Measurements from ENCODE around the gene DUSP16.

DUSP16 gene

GRCh38 chr12:12460935-12461922 lies 101.4 kb downstream of the DUSP16 start:
- no peak for DNase-seq

GRCh38 chr12:12456637-12457036 lies 106.0 kb downstream of the DUSP16 start:
- DNase-seq: peak in 1 of 2 donors; percentile 54

GRCh38 chr12:12454315-12454714 lies 108.3 kb downstream of the DUSP16 start:
- no peak for DNase-seq

GRCh38 chr12:12453635-12454034 lies 109.0 kb downstream of the DUSP16 start:
- no peak for DNase-seq

GRCh38 chr12:12452326-12452902 lies 110.2 kb downstream of the DUSP16 start:
- DNase-seq: no peak

GRCh38 chr12:12451098-12451497 lies 111.6 kb downstream of the DUSP16 start:
- no peak for DNase-seq

GRCh38 chr12:12450043-12450471 lies 112.6 kb downstream of the DUSP16 start:
- no peak for DNase-seq

GRCh38 chr12:12449533-12450025 lies 113.1 kb downstream of the DUSP16 start:
- DNase-seq: peak in 1 of 2 donors; percentile 64

- DNase-seq: no peak
Observed at GRCh38 chr12:12447837-12448236, 114.8 kb downstream of the DUSP16 start.

GRCh38 chr12:12447236-12447635 lies 115.4 kb downstream of the DUSP16 start:
- DNase-seq: no peak

- DNase-seq: no peak
Observed at GRCh38 chr12:12446786-12447185, 115.9 kb downstream of the DUSP16 start.

- DNase-seq: no peak
Observed at GRCh38 chr12:12445882-12446181, 116.8 kb downstream of the DUSP16 start.

GRCh38 chr12:12445165-12445881 lies 117.3 kb downstream of the DUSP16 start:
- peak in 1 of 2 donors; percentile 31 for DNase-seq

GRCh38 chr12:12443431-12443878 lies 119.2 kb downstream of the DUSP16 start:
- DNase-seq: no peak

GRCh38 chr12:12442548-12443071 lies 120.1 kb downstream of the DUSP16 start:
- no peak for DNase-seq

GRCh38 chr12:12441843-12442461 lies 120.7 kb downstream of the DUSP16 start:
- peak; percentile 66 to 76 for DNase-seq

GRCh38 chr12:12441429-12441807 lies 121.2 kb downstream of the DUSP16 start:
- DNase-seq: peak in 1 of 2 donors; percentile 14

- DNase-seq: no peak
Observed at GRCh38 chr12:12440784-12441428, 121.8 kb downstream of the DUSP16 start.

GRCh38 chr12:12439636-12440035 lies 123.0 kb downstream of the DUSP16 start:
- DNase-seq: peak; percentile 55 to 63

GRCh38 chr12:12436831-12437345 lies 125.8 kb downstream of the DUSP16 start:
- no peak for DNase-seq

- no peak for DNase-seq
Observed at GRCh38 chr12:12433203-12433731, 129.4 kb downstream of the DUSP16 start.
